Measurements from ENCODE around the gene PPP1R1B.

The PPP1R1B gene

DNA sequence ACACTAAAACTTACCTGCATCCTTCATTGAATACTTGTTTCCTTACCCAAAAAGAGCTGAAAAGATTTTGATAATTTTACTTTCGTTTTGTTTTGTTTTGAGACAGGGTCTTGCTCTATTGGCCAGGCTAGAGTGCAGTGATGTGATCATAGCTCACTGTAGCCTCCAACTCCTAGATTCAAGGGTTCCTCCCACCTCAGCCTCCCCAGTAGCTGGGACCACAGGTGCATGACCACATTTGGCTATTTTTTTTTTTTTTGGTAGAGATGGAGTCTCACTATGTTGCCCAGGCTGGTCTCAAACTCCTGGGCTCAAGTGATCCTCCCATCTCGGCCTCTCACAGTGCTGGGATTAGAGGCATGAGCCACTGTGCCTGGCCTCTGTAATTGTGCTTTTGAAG, 28.4 kb downstream of the PPP1R1B start:
- no peaks in the 10 kb centered on the region for H3K9me2 ChIP-seq (replicated peaks; ENCODE audit: low read depth, low read length)
- H3K4me3 ChIP-seq (ENCODE audit: low read length, poor library complexity, severe bottlenecking): no peak overlapping the region
- TF ChIP-seq EZH2phosphoT487 (IDR thresholded peaks at IDR 0.05; ENCODE audit: borderline replicate concordance): no peak
- TF ChIP-seq, protein P1, sequence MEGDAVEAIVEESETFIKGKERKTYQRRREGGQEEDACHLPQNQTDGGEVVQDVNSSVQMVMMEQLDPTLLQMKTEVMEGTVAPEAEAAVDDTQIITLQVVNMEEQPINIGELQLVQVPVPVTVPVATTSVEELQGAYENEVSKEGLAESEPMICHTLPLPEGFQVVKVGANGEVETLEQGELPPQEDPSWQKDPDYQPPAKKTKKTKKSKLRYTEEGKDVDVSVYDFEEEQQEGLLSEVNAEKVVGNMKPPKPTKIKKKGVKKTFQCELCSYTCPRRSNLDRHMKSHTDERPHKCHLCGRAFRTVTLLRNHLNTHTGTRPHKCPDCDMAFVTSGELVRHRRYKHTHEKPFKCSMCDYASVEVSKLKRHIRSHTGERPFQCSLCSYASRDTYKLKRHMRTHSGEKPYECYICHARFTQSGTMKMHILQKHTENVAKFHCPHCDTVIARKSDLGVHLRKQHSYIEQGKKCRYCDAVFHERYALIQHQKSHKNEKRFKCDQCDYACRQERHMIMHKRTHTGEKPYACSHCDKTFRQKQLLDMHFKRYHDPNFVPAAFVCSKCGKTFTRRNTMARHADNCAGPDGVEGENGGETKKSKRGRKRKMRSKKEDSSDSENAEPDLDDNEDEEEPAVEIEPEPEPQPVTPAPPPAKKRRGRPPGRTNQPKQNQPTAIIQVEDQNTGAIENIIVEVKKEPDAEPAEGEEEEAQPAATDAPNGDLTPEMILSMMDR (conservative IDR thresholded peaks at IDR 0.05; ENCODE audit: low read length): no peak
- no peaks in the 10 kb centered on the region for H3F3A ChIP-seq (ENCODE audit: low read depth)
- H2AFZ ChIP-seq (ENCODE audit: low read length): no peak overlapping the region
- no peaks in the 10 kb centered on the region for H3K79me2 ChIP-seq (ENCODE audit: insufficient read depth, low read length)
- no peaks in the 10 kb centered on the region for H3K4me1 ChIP-seq (ENCODE audit: insufficient read depth, low read length, poor library complexity, severe bottlenecking)
- H3K36me3 ChIP-seq (ENCODE audit: insufficient read depth, low read length): peaks cover 28% of the 10 kb centered on the region; the same call in 1 of the 2 replicates
- no peaks in the 10 kb centered on the region for H3K9me3 ChIP-seq (ENCODE audit: insufficient read depth, low read depth, low read length)
- H3K27me3 ChIP-seq (ENCODE audit: insufficient read depth, low read length, poor library complexity, severe bottlenecking): no peaks in the 10 kb centered on the region
- no peaks in the 10 kb centered on the region for H4K20me1 ChIP-seq (ENCODE audit: insufficient read depth, low read length, poor library complexity, severe bottlenecking)
- H3K9ac ChIP-seq (ENCODE audit: low read depth, low read length, poor library complexity, severe bottlenecking): no peak overlapping the region
- H3K4me2 ChIP-seq (ENCODE audit: low read depth, low read length, poor library complexity, severe bottlenecking): no peak overlapping the region

DNA sequence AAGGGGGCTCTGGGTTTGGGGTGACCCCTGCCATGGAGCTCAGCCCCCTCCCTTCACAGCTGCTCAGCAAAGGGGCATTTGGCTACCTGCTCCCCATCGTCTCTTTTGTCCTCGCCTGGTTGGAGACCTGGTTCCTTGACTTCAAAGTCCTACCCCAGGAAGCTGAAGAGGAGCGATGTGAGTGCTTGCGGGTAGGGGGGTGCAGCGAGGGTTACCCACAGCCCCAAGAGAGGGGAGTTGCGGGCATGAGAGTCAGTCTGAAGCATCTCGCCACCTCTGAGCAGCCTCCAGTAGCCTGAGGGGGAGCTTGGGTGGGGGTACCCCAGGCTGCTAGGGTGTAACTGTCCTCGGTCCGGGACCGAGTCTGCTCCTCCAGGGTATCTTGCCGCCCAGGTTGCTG, 31.6 kb downstream of the PPP1R1B start:
- Histone ChIP-seq H3K4me1 (ENCODE audit: insufficient read depth, low read length, poor library complexity, severe bottlenecking) (no peaks in the 10 kb centered on the region), H3K9me2 (replicated peaks; ENCODE audit: low read depth, low read length) (no peaks in the 10 kb centered on the region)

DNA sequence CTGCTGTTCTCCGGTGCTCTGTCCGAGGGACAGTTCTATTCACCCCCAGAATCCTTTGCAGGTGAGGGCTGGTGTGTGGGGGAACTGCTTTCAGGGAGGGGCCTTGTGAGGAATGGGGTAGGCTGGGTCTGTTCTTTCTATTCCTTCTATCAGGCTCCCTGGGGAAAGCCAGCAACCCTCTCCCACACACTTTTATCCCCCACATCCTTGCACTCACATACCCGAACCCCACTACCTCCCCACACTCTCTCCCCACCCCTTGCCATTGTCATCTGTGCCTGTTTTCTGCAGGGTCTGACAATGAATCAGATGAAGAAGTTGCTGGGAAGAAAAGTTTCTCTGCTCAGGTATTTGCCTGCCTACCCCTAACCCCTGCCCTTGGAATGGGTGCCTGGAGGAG, 32.0 kb downstream of the PPP1R1B start:
- Histone ChIP-seq H3K36me3 (ENCODE audit: insufficient read depth, low read length) (peaks cover 52% of the 10 kb centered on the region; the same call in 1 of the 2 replicates), H3K4me2 (ENCODE audit: low read depth, low read length, poor library complexity, severe bottlenecking) (no peak overlapping the region), H3K4me3 (ENCODE audit: low read length, poor library complexity, severe bottlenecking) (no peak overlapping the region), H2AFZ (ENCODE audit: low read length) (no peak overlapping the region), H4K20me1 (ENCODE audit: insufficient read depth, low read length, poor library complexity, severe bottlenecking) (no peaks in the 10 kb centered on the region), H3K4me1 (ENCODE audit: insufficient read depth, low read length, poor library complexity, severe bottlenecking) (no peaks in the 10 kb centered on the region), H3K9me3 (ENCODE audit: insufficient read depth, low read depth, low read length) (no peaks in the 10 kb centered on the region), H3F3A (ENCODE audit: low read depth) (no peaks in the 10 kb centered on the region), H3K79me2 (ENCODE audit: insufficient read depth, low read length) (no peaks in the 10 kb centered on the region), H3K9me2 (replicated peaks; ENCODE audit: low read depth, low read length) (no peaks in the 10 kb centered on the region), H3K9ac (ENCODE audit: low read depth, low read length, poor library complexity, severe bottlenecking) (no peak overlapping the region), H3K27me3 (ENCODE audit: insufficient read depth, low read length, poor library complexity, severe bottlenecking) (no peaks in the 10 kb centered on the region)
- no peak for TF ChIP-seq EZH2phosphoT487 (IDR thresholded peaks at IDR 0.05; ENCODE audit: borderline replicate concordance)
- TF ChIP-seq, protein P1 (conservative IDR thresholded peaks at IDR 0.05; ENCODE audit: low read length): no peak

More for the DNA sequence above, 31.6 kb downstream of the PPP1R1B start:
- Histone ChIP-seq H3K9ac (ENCODE audit: low read depth, low read length, poor library complexity, severe bottlenecking) (no peak overlapping the region), H3K4me3 (ENCODE audit: low read length, poor library complexity, severe bottlenecking) (no peak overlapping the region), H3K79me2 (ENCODE audit: insufficient read depth, low read length) (no peaks in the 10 kb centered on the region), H3K4me2 (ENCODE audit: low read depth, low read length, poor library complexity, severe bottlenecking) (no peak overlapping the region), H3F3A (ENCODE audit: low read depth) (no peaks in the 10 kb centered on the region), H3K36me3 (ENCODE audit: insufficient read depth, low read length) (peaks cover 52% of the 10 kb centered on the region; the same call in 1 of the 2 replicates), H3K9me3 (ENCODE audit: insufficient read depth, low read depth, low read length) (no peaks in the 10 kb centered on the region), H3K27me3 (ENCODE audit: insufficient read depth, low read length, poor library complexity, severe bottlenecking) (no peaks in the 10 kb centered on the region), H2AFZ (ENCODE audit: low read length) (no peak overlapping the region), H4K20me1 (ENCODE audit: insufficient read depth, low read length, poor library complexity, severe bottlenecking) (no peaks in the 10 kb centered on the region)
- no peak for TF ChIP-seq EZH2phosphoT487 (IDR thresholded peaks at IDR 0.05; ENCODE audit: borderline replicate concordance)
- TF ChIP-seq, protein P1 (conservative IDR thresholded peaks at IDR 0.05; ENCODE audit: low read length): no peak

Measured in Loucy (cell line).